HCT116 (cell line): Measurements from ENCODE around the gene PSME2. TPM values are rescaled to one million over a fixed set of nuclear protein-coding genes. Genes with fewer than 3 reads are reported as not detected.

Experiments
- ATAC-seq: fragments of 200-7000 bp; cut with Tn5 transposase; 2 replicates; pipeline ENCODE4 v1.9.1; 2020; ENCODE audit warnings: mild to moderate bottlenecking, moderate library complexity
- BruUV-seq: library from RNA; stranded (reverse); fragments of 400-500 nt; replicated peaks from 2 replicates; lab custom pipeline; 2021; lab: Mats Ljungman, UMichigan
- CTCF ChIA-PET: fragments of 300-600 bp; sonication (Branson Sonifier 250); formaldehyde crosslinking; loops from one replicate; lab custom pipeline; 2021; ENCODE audit warnings: antibody characterized with exemption; lab: Charles Lee
- POLR2A ChIA-PET: fragments of 300-600, 350-600 bp; sonication (Branson Sonifier 250); formaldehyde crosslinking; loops from one replicate; lab custom pipeline; 2021; ENCODE audit warnings: antibody characterized with exemption; lab: Charles Lee
- RAD21 ChIA-PET, 2 experiments: fragments of 300-600 bp; sonication (Branson Sonifier 250); formaldehyde crosslinking; loops; one replicate each; lab custom pipeline; 2023; ENCODE audit warnings: low total read pairs in 2 of 2; ENCODE audit not compliant: uncharacterized antibody in 2 of 2, unreplicated experiment in 2 of 2, low non-redundant PET in 1 of 2; lab: Charles Lee
- DNase-seq: peaks from one replicate; pipeline ENCODE4 v3.0.0-alpha.2; 2010; ENCODE audit warnings: low read depth, low spot score
- H2AFZ ChIP-seq: fragments of 200-600 bp; shearing (Covaris generic), sonication (generic); 2 replicates; pipeline ENCODE4 v1.6.1; 2017; ENCODE audit warnings: low read depth, mixed run types, mixed read lengths, antibody characterized with exemption, low read length; ENCODE audit not compliant: poor library complexity, severe bottlenecking
- H3K27ac ChIP-seq: 2 replicates; pipeline ENCODE4 v1.5.1; 2012; ENCODE audit warnings: low read depth, low read length
- H3K27me3 ChIP-seq: fragments of 200-600 bp; sonication (generic); 2 replicates; pipeline ENCODE4 v1.6.1; 2016; ENCODE audit warnings: mixed run types, low read length, mixed read lengths; ENCODE audit not compliant: insufficient read depth
- H3K36me3 ChIP-seq, 2 experiments: fragments of 200-500 bp in 1 of 2; fragments of 200-600 bp in 1 of 2; sonication (Bioruptor generic) in 1 of 2; sonication (generic) in 1 of 2; 2 replicates each; pipeline versions ENCODE4 v1.5.1 to v1.6.1; 2014 to 2016; ENCODE audit warnings: low read length in 2 of 2, inconsistent platforms in 1 of 2, mixed read lengths in 1 of 2, mixed run types in 1 of 2; ENCODE audit not compliant: insufficient read depth in 2 of 2, control insufficient read depth in 1 of 2
- H3K4me1 ChIP-seq, 2 experiments: fragments of 200-600 bp in 1 of 2; sonication (generic) in 1 of 2; 2 replicates each; pipeline versions ENCODE4 v1.5.1 to v1.6.1; 2012 to 2017; ENCODE audit warnings: low read length in 2 of 2, inconsistent platforms in 1 of 2, mild to moderate bottlenecking in 1 of 2, mixed read lengths in 1 of 2, mixed run types in 1 of 2, moderate library complexity in 1 of 2; ENCODE audit not compliant: insufficient read depth in 2 of 2, control insufficient read depth in 1 of 2
- H3K4me2 ChIP-seq: fragments of 200-600 bp; sonication (generic); 2 replicates; pipeline ENCODE4 v1.6.1; 2017; ENCODE audit warnings: mixed run types, low read length, mixed read lengths
- H3K4me3 ChIP-seq, 2 experiments: fragments of 200-600 bp in 1 of 2; sonication (generic) in 1 of 2; replicated peaks in 1 of 2; 2 replicates each; pipeline ENCODE4 v1.5.1; 2011 to 2016; ENCODE audit warnings: low read length in 2 of 2, control low read depth in 1 of 2, low read depth in 1 of 2, mild to moderate bottlenecking in 1 of 2, mixed read lengths in 1 of 2, mixed run types in 1 of 2
- H3K79me2 ChIP-seq: fragments of 200-600 bp; sonication (generic); 2 replicates; pipeline ENCODE4 v1.6.1; 2017; ENCODE audit warnings: mild to moderate bottlenecking, mixed run types, low read length, moderate library complexity, mixed read lengths; ENCODE audit not compliant: insufficient read depth
- H3K9ac ChIP-seq: fragments of 200-600 bp; sonication (generic); 2 replicates; pipeline ENCODE4 v1.6.1; 2016; ENCODE audit warnings: low read length, mixed read lengths
- H3K9me2 ChIP-seq: fragments of 200-600 bp; sonication (generic), shearing (Covaris generic); 2 replicates; pipeline ENCODE4 v1.6.1; 2017; ENCODE audit warnings: mixed run types, mild to moderate bottlenecking, moderate library complexity; ENCODE audit not compliant: insufficient read depth
- H3K9me3 ChIP-seq, 2 experiments: fragments of 200-500 bp in 1 of 2; fragments of 200-600 bp in 1 of 2; sonication (Bioruptor generic) in 1 of 2; sonication (generic) in 1 of 2; 2 replicates each; pipeline ENCODE4 v1.6.1; 2014 to 2017; ENCODE audit warnings: low read length in 2 of 2, mixed read lengths in 2 of 2, inconsistent platforms in 1 of 2, low read depth in 1 of 2, mild to moderate bottlenecking in 1 of 2, mixed run types in 1 of 2, moderate library complexity in 1 of 2; ENCODE audit not compliant: control insufficient read depth in 1 of 2, insufficient read depth in 1 of 2
- H4K20me1 ChIP-seq: fragments of 200-600 bp; sonication (generic), shearing (Covaris generic); 2 replicates; pipeline ENCODE4 v1.6.1; 2017; ENCODE audit warnings: mixed run types, mild to moderate bottlenecking, moderate library complexity; ENCODE audit not compliant: insufficient read depth
- CEBPB ChIP-seq: IDR thresholded peaks from 2 replicates; pipeline ENCODE4 v1.6.1; 2012; ENCODE audit warnings: low read depth
- EGR1 ChIP-seq: IDR thresholded peaks from 2 replicates; pipeline ENCODE4 v1.6.1; 2012; ENCODE audit warnings: low read depth
- ELF1 ChIP-seq: IDR thresholded peaks from 2 replicates; pipeline ENCODE4 v1.6.1; 2012; ENCODE audit warnings: low read depth, borderline replicate concordance
- FOSL1 ChIP-seq: IDR thresholded peaks from 2 replicates; pipeline ENCODE4 v1.6.1; 2012; ENCODE audit warnings: low read depth
- POLR2A ChIP-seq: IDR thresholded peaks from 2 replicates; pipeline ENCODE4 v1.7.0; 2011; ENCODE audit warnings: borderline replicate concordance; ENCODE audit not compliant: insufficient read depth, insufficient read length; ENCODE audit errors: extremely low read depth
- POLR2AphosphoS5 ChIP-seq: IDR thresholded peaks from 2 replicates; pipeline ENCODE4 v1.6.1; 2011; ENCODE audit warnings: mild to moderate bottlenecking, low read depth, low read length, moderate library complexity
- SIN3A ChIP-seq: IDR thresholded peaks from 2 replicates; pipeline ENCODE4 v1.6.1; 2012; ENCODE audit warnings: low read depth
- SP1 ChIP-seq: IDR thresholded peaks from 2 replicates; pipeline ENCODE4 v1.6.1; 2012; ENCODE audit warnings: low read depth
- TCF7L2 ChIP-seq: IDR thresholded peaks from 2 replicates; pipeline ENCODE4 v1.7.0; 2011; ENCODE audit warnings: borderline replicate concordance, inconsistent platforms; ENCODE audit not compliant: insufficient read depth, insufficient read length; ENCODE audit errors: extremely low read depth
- YY1 ChIP-seq: IDR thresholded peaks from 2 replicates; pipeline ENCODE4 v1.6.1; 2011; ENCODE audit warnings: low read length, low read depth, moderate library complexity, mild to moderate bottlenecking; ENCODE audit not compliant: insufficient replicate concordance; ENCODE audit errors: extremely low read depth
- intact Hi-C: fragments of 100-400 bp; cut with micrococcal nuclease; formaldehyde crosslinking; loops from 2 replicates; pipeline ENCODE4 v1.10.0; 2022
- total RNA-seq: library from RNA; stranded (reverse); gene quantifications from one replicate; pipeline ENCODE4 v1.2.1, GENCODE V29; 2021; ENCODE audit not compliant: unreplicated experiment
- TF ChIP-seq, protein P1 (sequence below), 3 experiments: fragments of 200-600 bp in 1 of 3; sonication (generic) in 1 of 3; IDR thresholded peaks in 2 of 3; conservative IDR thresholded peaks in 1 of 3; 2 replicates each; pipeline ENCODE4 v1.5.1; 2012 to 2017; ENCODE audit warnings: low read depth in 2 of 3, low read length in 2 of 3, antibody characterized with exemption in 1 of 3, borderline replicate concordance in 1 of 3, control low read depth in 1 of 3, mild to moderate bottlenecking in 1 of 3, mixed read lengths in 1 of 3, mixed run types in 1 of 3, moderate library complexity in 1 of 3; ENCODE audit not compliant: insufficient read depth in 1 of 3
- TF ChIP-seq, protein P2 (sequence below): IDR thresholded peaks from 2 replicates; pipeline ENCODE4 v1.6.1; 2012

Gene PSME2
- total RNA-seq, 1 experiment from 2014 or later = 160 TPM

DNA sequence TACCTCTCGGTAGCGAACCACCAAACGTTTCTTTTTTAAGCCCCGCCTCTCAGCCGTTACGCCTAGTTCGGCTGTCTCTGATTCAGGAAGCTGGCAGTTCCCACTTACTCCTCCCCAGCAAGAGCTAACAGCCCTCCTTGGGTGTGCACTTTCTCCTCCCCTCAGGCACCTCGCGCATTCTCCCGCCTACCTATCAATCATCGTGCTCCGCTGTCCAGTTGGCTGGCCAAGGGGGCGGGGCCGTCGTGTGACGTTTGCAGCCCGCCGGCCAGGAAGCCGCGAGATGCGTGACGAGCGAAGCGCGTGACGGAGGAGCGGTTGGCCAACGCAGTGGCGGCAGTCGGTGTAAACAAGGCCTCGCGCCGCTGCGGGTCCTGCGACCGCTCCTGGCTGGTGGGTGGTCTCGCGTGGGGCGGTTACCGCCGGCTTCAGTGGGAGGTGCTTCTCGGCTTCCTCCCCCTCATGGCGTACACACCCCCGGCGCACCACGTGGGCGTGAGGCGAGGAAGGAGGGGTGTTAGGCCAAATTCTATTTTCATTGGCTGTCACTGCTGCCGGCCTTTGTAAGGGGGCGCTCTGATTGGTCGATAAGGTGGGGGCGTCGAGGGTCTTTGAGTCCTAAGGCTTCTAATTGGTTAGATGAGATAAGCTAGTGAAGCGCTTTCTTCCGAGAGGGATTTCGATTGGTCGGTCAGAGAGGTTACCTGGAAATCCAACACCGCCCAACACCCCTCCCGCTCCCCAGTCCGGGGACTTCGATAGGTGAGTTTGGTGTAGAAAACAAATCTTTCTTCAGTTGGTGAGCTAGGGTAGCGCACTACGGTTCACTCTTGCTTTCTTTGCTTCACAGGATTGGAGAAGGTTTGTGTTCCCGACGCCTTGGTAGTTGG is 31.6 kb downstream of the PSME2 start, which contains the start of the genes DCAF11 and NRL:
Gene DCAF11 (plus strand): TSS at position 246 of the 890 bp plus-strand sequence. CDS start 818 bp downstream, outside the sequence.
Gene NRL (minus strand): TSS at position 418 of the 890 bp plus-strand sequence. CDS start 32,101 bp downstream, outside the sequence.
- Histone ChIP-seq H3K79me2 (peaks cover 14% of the 10 kb centered on the region; the same call in 1 of the 2 replicates), H3K27ac (peak within 1 kb of the TSS; percentile 97), H3K9me3 (no peaks in the 10 kb centered on the region), H3K27me3 (no peaks in the 10 kb centered on the region), H3K4me2 (peak within 1 kb of the TSS; percentile 95), H4K20me1 (no peaks in the 10 kb centered on the region), H3K9ac (peak within 1 kb of the TSS; percentile 84), H2AFZ (peak within 1 kb of the TSS; percentile 74), H3K4me1 (peaks cover 6 to 16% of the 10 kb centered on the region in 2 experiments; a peak in 3 of 4 replicates), H3K4me3 (peak within 1 kb of the TSS; percentile 86 to 92), H3K9me2 (no peaks in the 10 kb centered on the region), H3K36me3 (peaks cover 8 to 11% of the 10 kb centered on the region in 2 experiments)
- TF ChIP-seq SP1 (peak; percentile 96), EGR1 (peak; percentile 97), FOSL1 (no peak), POLR2AphosphoS5 (peak; percentile 48), YY1 (no peak), CEBPB (no peak), POLR2A (peak; percentile 2), TCF7L2 (peak; percentile 16), ELF1 (peak; percentile 73), SIN3A (peak; percentile 42; the same call in 1 of the 2 replicates)
- TF ChIP-seq, protein P1, sequence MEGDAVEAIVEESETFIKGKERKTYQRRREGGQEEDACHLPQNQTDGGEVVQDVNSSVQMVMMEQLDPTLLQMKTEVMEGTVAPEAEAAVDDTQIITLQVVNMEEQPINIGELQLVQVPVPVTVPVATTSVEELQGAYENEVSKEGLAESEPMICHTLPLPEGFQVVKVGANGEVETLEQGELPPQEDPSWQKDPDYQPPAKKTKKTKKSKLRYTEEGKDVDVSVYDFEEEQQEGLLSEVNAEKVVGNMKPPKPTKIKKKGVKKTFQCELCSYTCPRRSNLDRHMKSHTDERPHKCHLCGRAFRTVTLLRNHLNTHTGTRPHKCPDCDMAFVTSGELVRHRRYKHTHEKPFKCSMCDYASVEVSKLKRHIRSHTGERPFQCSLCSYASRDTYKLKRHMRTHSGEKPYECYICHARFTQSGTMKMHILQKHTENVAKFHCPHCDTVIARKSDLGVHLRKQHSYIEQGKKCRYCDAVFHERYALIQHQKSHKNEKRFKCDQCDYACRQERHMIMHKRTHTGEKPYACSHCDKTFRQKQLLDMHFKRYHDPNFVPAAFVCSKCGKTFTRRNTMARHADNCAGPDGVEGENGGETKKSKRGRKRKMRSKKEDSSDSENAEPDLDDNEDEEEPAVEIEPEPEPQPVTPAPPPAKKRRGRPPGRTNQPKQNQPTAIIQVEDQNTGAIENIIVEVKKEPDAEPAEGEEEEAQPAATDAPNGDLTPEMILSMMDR (IDR thresholded peaks at IDR 0.05 in 2 of 3, conservative IDR thresholded peaks at IDR 0.05 in 1 of 3; ENCODE audit: borderline replicate concordance in 1 of 3, insufficient read depth in 1 of 3, low read depth in 2 of 3, low read length in 2 of 3) = no peak
- TF ChIP-seq, protein P2, sequence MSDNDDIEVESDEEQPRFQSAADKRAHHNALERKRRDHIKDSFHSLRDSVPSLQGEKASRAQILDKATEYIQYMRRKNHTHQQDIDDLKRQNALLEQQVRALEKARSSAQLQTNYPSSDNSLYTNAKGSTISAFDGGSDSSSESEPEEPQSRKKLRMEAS = peak; percentile 97
- ChIA-PET POLR2A (interaction anchor here (0.8 to 2.6 kb wide), 19 partner anchors 9 to 183 kb away, joined by 3 to 49 read pairs (median 4); partner anchors contain the start of genes EMC9, FITM1, IPO4 and IRF9), RAD21 (interaction anchor here (0.5 to 1.7 kb wide), 5 partner anchors 21 to 449 kb away, joined by 3 to 10 read pairs (median 5); partner anchors contain the start of genes EMC9 (in 1 of the 2) and PSME1 (in 1 of the 2)), CTCF (interaction anchor here (0.7 to 2.7 kb wide), 13 partner anchors 7 to 182 kb away, joined by 3 to 11 read pairs (median 3); partner anchors contain the start of genes EMC9, IRF9, PSME1 and PSME2)
- no TSS peak for BruUV-seq
- ATAC-seq (peak; percentile 89), DNase-seq (peak; percentile 100)
- intact Hi-C loops = loop anchor here (1.0 to 5.0 kb wide), 4 partner anchors 20 to 98 kb away; partner anchors contain the start of genes CHMP4A, IRF9, PCK2 and PSME2
